H9 (cell line): ENCODE measurements around the gene JADE2. TPM values are rescaled to one million over a fixed set of nuclear protein-coding genes. Genes with fewer than 3 reads are reported as not detected.

Experiments used
- DNase-seq: peaks from one replicate; pipeline ENCODE4 v3.0.0-alpha.2; 2017
- H2AFZ ChIP-seq: one replicate; pipeline ENCODE4 v1.6.1; 2013; ENCODE audit warnings: mild to moderate bottlenecking, low read length, control low read depth, moderate library complexity
- H2AK5ac ChIP-seq: 2 replicates; pipeline ENCODE4 v1.6.1; 2013; ENCODE audit warnings: low read length, control low read depth, mixed read lengths; ENCODE audit not compliant: insufficient read length
- H2BK120ac ChIP-seq: one replicate; pipeline ENCODE4 v1.6.1; 2013; ENCODE audit warnings: low read depth, mild to moderate bottlenecking, low read length, control low read depth, inconsistent platforms; ENCODE audit not compliant: poor library complexity, severe bottlenecking
- H2BK12ac ChIP-seq: 2 replicates; pipeline ENCODE4 v1.6.1; 2013; ENCODE audit warnings: low read length, control low read depth, mixed read lengths, low read depth; ENCODE audit not compliant: insufficient read length
- H2BK15ac ChIP-seq: 2 replicates; pipeline ENCODE4 v1.6.1; 2013; ENCODE audit warnings: low read depth, low read length, control low read depth
- H2BK20ac ChIP-seq: one replicate; pipeline ENCODE4 v1.6.1; 2013; ENCODE audit warnings: low read depth, mild to moderate bottlenecking, low read length, control low read depth, inconsistent platforms; ENCODE audit not compliant: poor library complexity, severe bottlenecking
- H2BK5ac ChIP-seq: 2 replicates; pipeline ENCODE4 v1.6.1; 2013; ENCODE audit warnings: low read length, control low read depth, mixed read lengths; ENCODE audit not compliant: insufficient read length
- H3K14ac ChIP-seq: 2 replicates; pipeline ENCODE4 v1.6.1; 2013; ENCODE audit warnings: low read length, control low read depth; ENCODE audit not compliant: insufficient read depth
- H3K18ac ChIP-seq: 2 replicates; pipeline ENCODE4 v1.6.1; 2013; ENCODE audit warnings: low read depth, mild to moderate bottlenecking, mixed read lengths, low read length, control low read depth; ENCODE audit not compliant: insufficient read length
- H3K23ac ChIP-seq: 2 replicates; pipeline ENCODE4 v1.6.1; 2013; ENCODE audit warnings: low read length, control low read depth, mixed read lengths, low read depth; ENCODE audit not compliant: insufficient read length
- H3K23me2 ChIP-seq: 2 replicates; pipeline ENCODE4 v1.6.1; 2013; ENCODE audit warnings: low read depth, mild to moderate bottlenecking, mixed read lengths, low read length, control low read depth; ENCODE audit not compliant: insufficient read length, poor library complexity, severe bottlenecking
- H3K27ac ChIP-seq: 2 replicates; pipeline ENCODE4 v1.5.1; 2013; ENCODE audit warnings: low read length, control low read depth, mixed read lengths, low read depth; ENCODE audit not compliant: insufficient read length
- H3K27me3 ChIP-seq: 2 replicates; pipeline ENCODE4 v1.6.1; 2013; ENCODE audit warnings: low read length, control low read depth, inconsistent platforms; ENCODE audit not compliant: insufficient read depth
- H3K4ac ChIP-seq: 2 replicates; pipeline ENCODE4 v1.6.1; 2013; ENCODE audit warnings: low read depth, mild to moderate bottlenecking, control low read depth, inconsistent platforms, low read length, moderate library complexity
- H3K4me1 ChIP-seq: 2 replicates; pipeline ENCODE4 v1.6.1; 2013; ENCODE audit warnings: low read length, control low read depth, inconsistent platforms; ENCODE audit not compliant: insufficient read depth
- H3K4me2 ChIP-seq: 2 replicates; pipeline ENCODE4 v1.6.1; 2013; ENCODE audit warnings: low read length, control low read depth, mixed read lengths; ENCODE audit not compliant: insufficient read length, insufficient read depth
- H3K56ac ChIP-seq: 2 replicates; pipeline ENCODE4 v1.6.1; 2013; ENCODE audit warnings: low read depth, mild to moderate bottlenecking, mixed read lengths, low read length, control low read depth; ENCODE audit not compliant: insufficient read length
- H3K79me1 ChIP-seq: 2 replicates; pipeline ENCODE4 v1.6.1; 2013; ENCODE audit warnings: low read depth, mild to moderate bottlenecking, moderate library complexity, low read length, control low read depth, inconsistent platforms; ENCODE audit not compliant: insufficient read depth, poor library complexity, severe bottlenecking
- H3K79me2 ChIP-seq: 2 replicates; pipeline ENCODE4 v1.6.1; 2013; ENCODE audit warnings: low read length, control low read depth, inconsistent platforms; ENCODE audit not compliant: insufficient read depth
- H3K9ac ChIP-seq: 2 replicates; pipeline ENCODE4 v1.6.1; 2013; ENCODE audit warnings: low read length, control low read depth, mixed read lengths; ENCODE audit not compliant: insufficient read length; ENCODE audit errors: extremely low read depth
- H3K9me3 ChIP-seq: one replicate; pipeline ENCODE4 v1.6.1; 2013; ENCODE audit warnings: low read depth, low read length, inconsistent platforms; ENCODE audit not compliant: control insufficient read depth
- H3T11ph ChIP-seq: one replicate; pipeline ENCODE4 v1.6.1; 2013; ENCODE audit warnings: mild to moderate bottlenecking, low read length, control low read depth, inconsistent platforms
- H4K20me1 ChIP-seq: one replicate; pipeline ENCODE4 v1.6.1; 2013; ENCODE audit not compliant: control insufficient read depth, insufficient read length, insufficient read depth
- H4K5ac ChIP-seq: 2 replicates; pipeline ENCODE4 v1.6.1; 2013; ENCODE audit warnings: low read depth, mild to moderate bottlenecking, mixed read lengths, low read length, control low read depth; ENCODE audit not compliant: insufficient read length
- H4K8ac ChIP-seq: replicated peaks from 2 replicates; pipeline ENCODE4 v1.6.1; 2013; ENCODE audit warnings: low read length, control low read depth, mixed read lengths, low read depth; ENCODE audit not compliant: insufficient read length
- H4K91ac ChIP-seq: 2 replicates; pipeline ENCODE4 v1.6.1; 2013; ENCODE audit warnings: low read depth, mild to moderate bottlenecking, moderate library complexity, mixed read lengths, low read length, control low read depth; ENCODE audit not compliant: insufficient read length
- H3K27ac Mint-ChIP-seq, 3 experiments: 2 replicates in 2 of 3; 3 replicates in 1 of 3; pipeline ENCODE4 v1.8.0; 2020 to 2021; ENCODE audit warnings: mixed read lengths in 3 of 3, mild to moderate bottlenecking in 1 of 3, moderate library complexity in 1 of 3
- H3K27me3 Mint-ChIP-seq: 2 replicates; pipeline ENCODE4 v1.8.0; 2021; ENCODE audit warnings: low read depth, mild to moderate bottlenecking, moderate library complexity, mixed read lengths
- H3K36me3 Mint-ChIP-seq, 3 experiments: 2 replicates in 2 of 3; 3 replicates in 1 of 3; pipeline ENCODE4 v1.8.0; 2020 to 2021; ENCODE audit warnings: low read depth in 3 of 3, mixed read lengths in 3 of 3; ENCODE audit not compliant: insufficient read depth in 1 of 3
- H3K4me1 Mint-ChIP-seq, 2 experiments: 2 replicates each; pipeline ENCODE4 v1.8.0; 2020; ENCODE audit warnings: mixed read lengths in 2 of 2
- H3K4me3 Mint-ChIP-seq, 2 experiments: 2 replicates in 1 of 2; 3 replicates in 1 of 2; pipeline ENCODE4 v1.8.0; 2020 to 2021; ENCODE audit warnings: mild to moderate bottlenecking in 2 of 2, mixed read lengths in 2 of 2, moderate library complexity in 1 of 2
- H3K9me3 Mint-ChIP-seq, 2 experiments: 2 replicates in 1 of 2; 3 replicates in 1 of 2; pipeline ENCODE4 v1.8.0; 2020; ENCODE audit warnings: mild to moderate bottlenecking in 2 of 2, mixed read lengths in 2 of 2, moderate library complexity in 1 of 2
- CTCF ChIP-seq: fragments of 200-600 bp; sonication (generic); conservative IDR thresholded peaks from 3 replicates; pipeline ENCODE4 v1.8.0; 2021; ENCODE audit warnings: antibody characterized with exemption, mild to moderate bottlenecking
- WGBS: extraction: QIAGEN DNeasy Blood & Tissue Kit; methylation state at CpG from one replicate; pipeline ENCODE4 v1.1.7; 2013; ENCODE audit warnings: missing lambda C conversion rate, low lambda C conversion rate, mixed read lengths; ENCODE audit not compliant: insufficient read length; ENCODE audit errors: extremely low coverage; 5-methylcytosine and 5-hydroxymethylcytosine counted together
- total RNA-seq: library from RNA; stranded (reverse); gene quantifications from 2 replicates; pipeline ENCODE4 v1.2.1, GENCODE V29; 2021

JADE2 gene
- total RNA-seq, 1 experiment from 2014 or later = 99.7 TPM

GRCh38 chr5:134620634-134621033 lies 95.2 kb downstream of the JADE2 start:
- no peak overlapping the region for H2BK5ac ChIP-seq
- no peak overlapping the region for H2AK5ac ChIP-seq
- no peaks in the 10 kb centered on the region for H4K20me1 ChIP-seq
- no peak overlapping the region for H2BK20ac ChIP-seq
- H3K14ac ChIP-seq = no peak overlapping the region
- H2BK12ac ChIP-seq = no peak overlapping the region
- H3K23me2 ChIP-seq = no peaks in the 10 kb centered on the region
- no peaks in the 10 kb centered on the region for H3K9me3 ChIP-seq
- H3K27me3 ChIP-seq = no peaks in the 10 kb centered on the region
- H3K27me3 Mint-ChIP-seq = no peaks in the 10 kb centered on the region
- H3K79me1 ChIP-seq = no peaks in the 10 kb centered on the region
- H3K36me3 Mint-ChIP-seq = peaks cover 7 to 41% (median 25%) of the 10 kb centered on the region in 3 experiments
- H3K4ac ChIP-seq = no peak overlapping the region
- H2BK15ac ChIP-seq = no peak overlapping the region
- no peak overlapping the region for H3K4me2 ChIP-seq
- no peak overlapping the region for H3K27ac ChIP-seq
- WGBS = no CpG with 5 or more reads among the region's 2 CpGs
- H3K4me1 Mint-ChIP-seq = no peaks in the 10 kb centered on the region
- H3T11ph ChIP-seq = no peak overlapping the region
- no peak overlapping the region for H4K5ac ChIP-seq
- no peak for TF ChIP-seq CTCF
- no peak overlapping the region for H3K4me3 Mint-ChIP-seq
- no peak for DNase-seq
- H3K79me2 ChIP-seq = no peaks in the 10 kb centered on the region
- no peak overlapping the region for H4K91ac ChIP-seq
- no peak overlapping the region for H4K8ac ChIP-seq
- no peak overlapping the region for H2BK120ac ChIP-seq
- H3K23ac ChIP-seq = no peak overlapping the region
- H3K9me3 Mint-ChIP-seq = no peaks in the 10 kb centered on the region
- H2AFZ ChIP-seq = no peak overlapping the region
- no peaks in the 10 kb centered on the region for H3K4me1 ChIP-seq
- no peak overlapping the region for H3K18ac ChIP-seq
- H3K56ac ChIP-seq = no peak overlapping the region
- H3K27ac Mint-ChIP-seq = no peak overlapping the region
- H3K9ac ChIP-seq = no peak overlapping the region
